HG03196 (cell line): Measurements from ENCODE around the gene PGLYRP3.

Experiments
- ATAC-seq: cut with Tn5 transposase; IDR thresholded peaks from one replicate; pipeline ENCODE4 v1.9.1; 2021; ENCODE audit not compliant: unreplicated experiment

PGLYRP3 gene

GRCh38 chr1:153261281-153262069 lies 51.3 kb downstream of the PGLYRP3 start:
- ATAC-seq, result no peak

- no peak for ATAC-seq
Observed at GRCh38 chr1:153260585-153261280, 52.0 kb downstream of the PGLYRP3 start.

- ATAC-seq, result no peak
Observed at GRCh38 chr1:153259387-153259786, 53.4 kb downstream of the PGLYRP3 start, which contains the start of gene LORICRIN. LORICRIN (plus strand) TSS chr1:153259687; CDS start chr1:153260950, 1,263 bp downstream.

GRCh38 chr1:153253693-153254092 lies 59.1 kb downstream of the PGLYRP3 start:
- ATAC-seq, result no peak

- no peak for ATAC-seq
Observed at GRCh38 chr1:153253076-153253475, 59.7 kb downstream of the PGLYRP3 start.

GRCh38 chr1:153251988-153252387 lies 60.8 kb downstream of the PGLYRP3 start:
- ATAC-seq, result no peak

GRCh38 chr1:153251562-153251961 lies 61.2 kb downstream of the PGLYRP3 start:
- ATAC-seq, result no peak

GRCh38 chr1:153251087-153251486 lies 61.7 kb downstream of the PGLYRP3 start:
- no peak for ATAC-seq

- ATAC-seq, result no peak
Observed at GRCh38 chr1:153250166-153250565, 62.6 kb downstream of the PGLYRP3 start.

- ATAC-seq, result no peak
Observed at GRCh38 chr1:153248176-153248879, 64.4 kb downstream of the PGLYRP3 start.
